GM12878 (cell line): ENCODE results near the gene CEACAM21. TPM values are rescaled to one million over a fixed set of nuclear protein-coding genes. Genes with fewer than 3 reads are reported as not detected.

Experiments
- ATAC-seq: fragments of 200-7000 bp; cut with Tn5 transposase; 3 replicates; pipeline ENCODE4 v1.9.1; 2020; ENCODE audit warnings: mild to moderate bottlenecking, moderate library complexity
- BruUV-seq: library from RNA; stranded (reverse); fragments of 400-500 nt; replicated peaks from 2 replicates; lab custom pipeline; 2021; lab: Mats Ljungman, UMichigan
- CTCF ChIA-PET: fragments of 300-600 bp; sonication (Branson Sonifier 250); formaldehyde crosslinking; extraction: SDS; loops from one replicate; lab custom pipeline; 2021; ENCODE audit warnings: inconsistent platforms; lab: Yijun Ruan, JAX
- POLR2A ChIA-PET: fragments of 350-600 bp; formaldehyde crosslinking; extraction: SDS; loops from one replicate; lab custom pipeline; 2021; ENCODE audit warnings: inconsistent platforms; lab: Charles Lee
- RAD21 ChIA-PET: fragments of 300-600 bp; sonication (Branson Sonifier 250); formaldehyde crosslinking; loops from one replicate; lab custom pipeline; 2023; ENCODE audit warnings: antibody characterized with exemption; ENCODE audit not compliant: unreplicated experiment; lab: Charles Lee
- SMC1A ChIA-PET: fragments of 300-600 bp; sonication (Branson Sonifier 250); formaldehyde crosslinking; loops from one replicate; lab custom pipeline; 2023; ENCODE audit not compliant: unreplicated experiment, uncharacterized antibody; lab: Charles Lee
- DNase-seq: peaks from one replicate; pipeline ENCODE4 v3.0.0-alpha.2; 2011; ENCODE audit warnings: low read depth, low spot score
- FAIRE-seq: peaks from 3 replicates; lab custom pipeline; 2011; peaks lifted over from hg19 to GRCh38; lab: Jason Lieb, UNC
- H2AFZ ChIP-seq: 2 replicates; pipeline ENCODE4 v1.6.0; 2011; ENCODE audit warnings: low read depth, low read length, control low read depth; ENCODE audit not compliant: control insufficient read depth
- H3K27ac ChIP-seq: 2 replicates; pipeline ENCODE4 v1.5.1; 2011; ENCODE audit warnings: control low read depth; ENCODE audit not compliant: control insufficient read depth, insufficient read depth
- H3K27me3 ChIP-seq, 2 experiments: replicated peaks in 1 of 2; 2 replicates each; pipeline versions ENCODE4 v1.6.0 to v1.6.1; 2011; ENCODE audit warnings: low read length in 1 of 2; ENCODE audit not compliant: control insufficient read depth in 2 of 2, insufficient read depth in 2 of 2
- H3K36me3 ChIP-seq, 2 experiments: 2 replicates each; pipeline ENCODE4 v1.5.1; 2011; ENCODE audit warnings: low read length in 1 of 2; ENCODE audit not compliant: control insufficient read depth in 2 of 2, insufficient read depth in 2 of 2
- H3K4me1 ChIP-seq: 2 replicates; pipeline ENCODE4 v1.6.1; 2011; ENCODE audit warnings: mild to moderate bottlenecking, low read length, moderate library complexity, mixed read lengths; ENCODE audit not compliant: control insufficient read depth, insufficient read depth
- H3K4me2 ChIP-seq: 2 replicates; pipeline ENCODE4 v1.6.0; 2011; ENCODE audit warnings: control low read depth; ENCODE audit not compliant: control insufficient read depth, insufficient read depth
- H3K4me3 ChIP-seq: fragments of 200-600 bp; sonication (generic); 2 replicates; pipeline ENCODE4 v1.5.1; 2016
- H3K79me2 ChIP-seq: 2 replicates; pipeline ENCODE4 v1.6.0; 2011; ENCODE audit warnings: low read length; ENCODE audit not compliant: control insufficient read depth, insufficient read depth
- H3K9ac ChIP-seq: 2 replicates; pipeline ENCODE4 v1.8.0; 2011; ENCODE audit warnings: low read length, control low read depth, mixed read lengths; ENCODE audit not compliant: control insufficient read depth, insufficient read depth
- H3K9me3 ChIP-seq: replicated peaks from 3 replicates; pipeline ENCODE4 v1.5.1; 2011; ENCODE audit warnings: mild to moderate bottlenecking, low read length; ENCODE audit not compliant: control insufficient read depth, insufficient read depth
- H4K20me1 ChIP-seq: 2 replicates; pipeline ENCODE4 v1.6.0; 2011; ENCODE audit not compliant: control insufficient read depth, insufficient read depth
- BMI1 ChIP-seq: fragments of 450-650 bp; IDR thresholded peaks from 2 replicates; pipeline ENCODE4 v1.6.1; 2016; ENCODE audit warnings: mild to moderate bottlenecking, moderate library complexity, borderline replicate concordance
- DPF2 ChIP-seq: fragments of 450-650 bp; IDR thresholded peaks from 2 replicates; pipeline ENCODE4 v1.6.1; 2017; ENCODE audit warnings: mild to moderate bottlenecking
- IKZF2 ChIP-seq, 2 experiments: fragments of 450-650 bp; IDR thresholded peaks; 2 replicates each; pipeline ENCODE4 v1.6.1; 2017; ENCODE audit warnings: mild to moderate bottlenecking in 2 of 2, moderate library complexity in 2 of 2
- IRF3 ChIP-seq: fragments of 450-650 bp; IDR thresholded peaks from 2 replicates; pipeline ENCODE4 v1.6.1; 2014; ENCODE audit warnings: mild to moderate bottlenecking
- NFYB ChIP-seq: IDR thresholded peaks from 2 replicates; pipeline ENCODE4 v1.6.1; 2011; ENCODE audit warnings: low read depth, mild to moderate bottlenecking, low read length, improper control_type of control experiment, moderate library complexity; ENCODE audit not compliant: insufficient read depth
- NR2F1 ChIP-seq: fragments of 450-650 bp; conservative IDR thresholded peaks from 2 replicates; pipeline ENCODE4 v1.6.1; 2017; ENCODE audit warnings: mild to moderate bottlenecking
- PKNOX1 ChIP-seq: fragments of 450-650 bp; IDR thresholded peaks from 2 replicates; pipeline ENCODE4 v1.6.1; 2016; ENCODE audit warnings: mild to moderate bottlenecking
- PML ChIP-seq: IDR thresholded peaks from 2 replicates; pipeline ENCODE4 v1.6.1; 2012; ENCODE audit warnings: low read length, inconsistent platforms
- RBBP5 ChIP-seq: fragments of 200-600 bp; sonication (generic); conservative IDR thresholded peaks from 2 replicates; pipeline ENCODE4 v1.6.1; 2016
- TARDBP ChIP-seq: IDR thresholded peaks from 2 replicates; pipeline ENCODE4 v1.6.1; 2016; ENCODE audit warnings: borderline replicate concordance
- WGBS: methylation state at CpG from one replicate; pipeline ENCODE4 v1.1.6; 2016; ENCODE audit warnings: low lambda C conversion rate; ENCODE audit not compliant: insufficient replicate concordance, insufficient coverage; ENCODE audit errors: missing lambda C conversion rate; 5-methylcytosine and 5-hydroxymethylcytosine counted together
- in situ Hi-C: fragments of 300-500 bp; cut with MboI; formaldehyde crosslinking; loops from 9 replicates; pipeline ENCODE4 v1.14.3; 2018; ENCODE audit warnings: mixed read lengths
- intact Hi-C: fragments of 100-400 bp; cut with micrococcal nuclease; formaldehyde crosslinking; loops from one replicate; pipeline ENCODE4 v1.14.2; 2022; ENCODE audit not compliant: unreplicated experiment
- polyA plus RNA-seq, 11 experiments: library from polyadenylated mRNA; depleted of rRNA in 4 of 11; unstranded in 6 of 11; stranded (reverse) in 5 of 11; fragments of >200 nt; fragmentation: Nextera tagmentation in 4 of 11; fragmentation: Illumina TruSeq in 1 of 11; extraction: Ambion mirVana in 4 of 11; extraction: Trizol in 1 of 11; gene quantifications; 1 replicate in 1 of 11; 2 replicates in 10 of 11; pipeline versions ENCODE4 v1.2.1 to v1.2.3, GENCODE V29; 2011 to 2016; ENCODE audit warnings: inconsistent platforms in 2 of 11, missing spikeins in 2 of 11, low read depth in 1 of 11
- total RNA-seq, 4 experiments: library from RNA; depleted of rRNA in 3 of 4; stranded (reverse); fragments of >200 nt in 3 of 4; fragmentation: Illumina TruSeq in 1 of 4; extraction: Trizol in 1 of 4; gene quantifications; 2 replicates each; pipeline versions ENCODE4 v1.2.1 to v1.2.3, GENCODE V29; 2013 to 2021

The CEACAM21 gene
- total and polyA plus RNA-seq, 10 of the 15 experiments (the other 5 are each of a cell fraction or from before 2014, with no cell fraction given) = 0.87 to 13.6 (median 8.1) TPM

GRCh38 chr19:41595890-41596280 lies 19.9 kb downstream of the CEACAM21 start:
- H3K4me1 ChIP-seq = no peaks in the 10 kb centered on the region
- TF ChIP-seq DPF2 = no peak
- TF ChIP-seq IRF3 = no peak
- TF ChIP-seq BMI1 = no peak
- TF ChIP-seq PKNOX1 = no peak
- TF ChIP-seq NR2F1 = no peak
- no peak for TF ChIP-seq NFYB
- TF ChIP-seq IKZF2 (IDR thresholded peaks at IDR 0.05) = no peak
- TF ChIP-seq PML = no peak
- TF ChIP-seq TARDBP = no peak
- TF ChIP-seq RBBP5 = no peak
- H3K4me3 ChIP-seq = no peak overlapping the region
- ChIA-PET POLR2A (no interaction called here), RAD21 (no interaction called here), SMC1A (interaction anchor here (0.7 to 1.6 kb wide), 2 partner anchors 9 to 147 kb away, joined by 4 read pairs; no protein-coding TSS in a partner anchor), CTCF (interaction anchor here (1.2 to 3.5 kb wide), 11 partner anchors 10 to 260 kb away, joined by 3 to 19 read pairs (median 5); partner anchors contain the start of gene CEACAM21)
- no peak overlapping the region for H3K4me2 ChIP-seq
- H3K27ac ChIP-seq = no peak overlapping the region
- in situ Hi-C loops (no loop called here), intact Hi-C loops (no loop called here)
- ATAC-seq = no peak
- no peak for FAIRE-seq
- BruUV-seq = no TSS peak
- H3K9me3 ChIP-seq = no peaks in the 10 kb centered on the region
- no peak overlapping the region for H2AFZ ChIP-seq
- no peak for DNase-seq
- no peak overlapping the region for H3K9ac ChIP-seq
- H3K79me2 ChIP-seq = no peaks in the 10 kb centered on the region
- no peaks in the 10 kb centered on the region for H4K20me1 ChIP-seq
- peaks cover 0 to 3% of the 10 kb centered on the region in 2 experiments; a peak in 3 of 4 replicates for H3K27me3 ChIP-seq
- no peaks in the 10 kb centered on the region for H3K36me3 ChIP-seq
- WGBS = 4% methylated on average over 3 of the region's 3 CpGs
